Left ventricle myocardium inferior (tissue), 1 donor: ENCODE measurements around the gene BMP2. TPM values are rescaled to one million over a fixed set of nuclear protein-coding genes. Genes with fewer than 3 reads are reported as not detected.
A peak's percentile ranks its signal among the peaks of the same experiment; 100 is the strongest.

Experiments
- DNase-seq: peaks from one replicate; pipeline ENCODE4 v3.0.0-alpha.2; 2020
- H3K27ac ChIP-seq: fragments of 200-600 bp; replicated peaks from 2 replicates; pipeline ENCODE4 v1.8.0; 2021
- H3K27me3 ChIP-seq: fragments of 200-600 bp; 2 replicates; pipeline ENCODE4 v1.8.0; 2021; ENCODE audit warnings: low read depth
- H3K36me3 ChIP-seq: fragments of 200-600 bp; 2 replicates; pipeline ENCODE4 v1.8.0; 2021
- H3K4me1 ChIP-seq: fragments of 200-600 bp; 2 replicates; pipeline ENCODE4 v1.8.0; 2021
- H3K4me3 ChIP-seq: fragments of 200-600 bp; 2 replicates; pipeline ENCODE4 v1.8.0; 2021; ENCODE audit warnings: mild to moderate bottlenecking, moderate library complexity
- H3K9me3 ChIP-seq: fragments of 200-600 bp; replicated peaks from 2 replicates; pipeline ENCODE4 v1.8.0; 2021
- intact Hi-C: fragments of 100-400 bp; cut with micrococcal nuclease; formaldehyde crosslinking; loops from one replicate; pipeline ENCODE4 v1.11.0; 2022
- total RNA-seq: library from RNA; stranded (reverse); fragmentation: NEBNext Ultra II Directional; extraction: Animal tissue kit (Norgen Biotek cat#: 25700); gene quantifications from one replicate; pipeline ENCODE4 v1.2.1, GENCODE V29; 2021
- TF ChIP-seq, protein P1 (sequence below): fragments of 200-600 bp; IDR thresholded peaks from 2 replicates; pipeline ENCODE4 v1.8.0; 2021; ENCODE audit warnings: antibody characterized with exemption, mild to moderate bottlenecking, borderline replicate concordance
- donor health status: DM: no; HTN: yes; CAD: no; lungs with severe emphysema.

The BMP2 gene
- total RNA-seq, 1 donor from 2014 or later, result 2.4 TPM

DNA sequence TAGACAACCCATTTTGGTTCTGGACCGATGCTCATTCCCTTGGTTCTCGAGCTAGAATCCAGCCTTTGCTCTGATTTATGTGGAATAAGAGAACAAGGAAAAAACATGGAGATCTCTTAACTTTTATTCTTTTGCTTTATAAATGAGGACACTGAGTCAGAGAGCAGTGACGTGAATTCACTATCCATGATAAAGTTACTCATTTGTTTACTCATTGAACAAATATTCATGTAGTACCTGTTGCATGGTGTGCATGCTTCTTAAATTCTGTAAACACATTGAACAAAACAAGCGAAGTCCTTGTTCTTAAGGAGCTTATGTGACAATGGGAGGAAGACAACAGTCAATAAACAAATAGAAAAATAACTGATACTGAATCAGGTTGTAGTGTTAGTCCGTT is 56.9 kb downstream of the BMP2 start:
- Histone ChIP-seq H3K4me3 (no peak overlapping the region), H3K27me3 (peaks cover 13% of the 10 kb centered on the region), H3K27ac (no peak overlapping the region), H3K9me3 (no peaks in the 10 kb centered on the region), H3K4me1 (no peaks in the 10 kb centered on the region), H3K36me3 (no peaks in the 10 kb centered on the region)
- TF ChIP-seq, protein P1, sequence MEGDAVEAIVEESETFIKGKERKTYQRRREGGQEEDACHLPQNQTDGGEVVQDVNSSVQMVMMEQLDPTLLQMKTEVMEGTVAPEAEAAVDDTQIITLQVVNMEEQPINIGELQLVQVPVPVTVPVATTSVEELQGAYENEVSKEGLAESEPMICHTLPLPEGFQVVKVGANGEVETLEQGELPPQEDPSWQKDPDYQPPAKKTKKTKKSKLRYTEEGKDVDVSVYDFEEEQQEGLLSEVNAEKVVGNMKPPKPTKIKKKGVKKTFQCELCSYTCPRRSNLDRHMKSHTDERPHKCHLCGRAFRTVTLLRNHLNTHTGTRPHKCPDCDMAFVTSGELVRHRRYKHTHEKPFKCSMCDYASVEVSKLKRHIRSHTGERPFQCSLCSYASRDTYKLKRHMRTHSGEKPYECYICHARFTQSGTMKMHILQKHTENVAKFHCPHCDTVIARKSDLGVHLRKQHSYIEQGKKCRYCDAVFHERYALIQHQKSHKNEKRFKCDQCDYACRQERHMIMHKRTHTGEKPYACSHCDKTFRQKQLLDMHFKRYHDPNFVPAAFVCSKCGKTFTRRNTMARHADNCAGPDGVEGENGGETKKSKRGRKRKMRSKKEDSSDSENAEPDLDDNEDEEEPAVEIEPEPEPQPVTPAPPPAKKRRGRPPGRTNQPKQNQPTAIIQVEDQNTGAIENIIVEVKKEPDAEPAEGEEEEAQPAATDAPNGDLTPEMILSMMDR, result no peak
- intact Hi-C loops, result no loop called here
- DNase-seq, result no peak

- intact Hi-C loops, result no loop called here
- Histone ChIP-seq H3K27ac (no peak overlapping the region), H3K27me3 (peaks cover 5% of the 10 kb centered on the region), H3K4me3 (no peak overlapping the region), H3K4me1 (no peaks in the 10 kb centered on the region), H3K36me3 (no peaks in the 10 kb centered on the region), H3K9me3 (no peaks in the 10 kb centered on the region)
- TF ChIP-seq, protein P1, result no peak
- no peak for DNase-seq
These were observed 60.0 kb downstream of the BMP2 start for GRCh38 chr20:6827472-6827871.

GRCh38 chr20:6828794-6829423 is 61.4 kb downstream of the BMP2 start:
- Histone ChIP-seq H3K9me3 (no peaks in the 10 kb centered on the region), H3K27me3 (no peaks in the 10 kb centered on the region), H3K4me1 (no peaks in the 10 kb centered on the region), H3K4me3 (no peak overlapping the region), H3K36me3 (no peaks in the 10 kb centered on the region), H3K27ac (no peak overlapping the region)
- TF ChIP-seq, protein P1, result peak; percentile 76
- intact Hi-C loops, result no loop called here
- DNase-seq, result peak; percentile 25

DNA sequence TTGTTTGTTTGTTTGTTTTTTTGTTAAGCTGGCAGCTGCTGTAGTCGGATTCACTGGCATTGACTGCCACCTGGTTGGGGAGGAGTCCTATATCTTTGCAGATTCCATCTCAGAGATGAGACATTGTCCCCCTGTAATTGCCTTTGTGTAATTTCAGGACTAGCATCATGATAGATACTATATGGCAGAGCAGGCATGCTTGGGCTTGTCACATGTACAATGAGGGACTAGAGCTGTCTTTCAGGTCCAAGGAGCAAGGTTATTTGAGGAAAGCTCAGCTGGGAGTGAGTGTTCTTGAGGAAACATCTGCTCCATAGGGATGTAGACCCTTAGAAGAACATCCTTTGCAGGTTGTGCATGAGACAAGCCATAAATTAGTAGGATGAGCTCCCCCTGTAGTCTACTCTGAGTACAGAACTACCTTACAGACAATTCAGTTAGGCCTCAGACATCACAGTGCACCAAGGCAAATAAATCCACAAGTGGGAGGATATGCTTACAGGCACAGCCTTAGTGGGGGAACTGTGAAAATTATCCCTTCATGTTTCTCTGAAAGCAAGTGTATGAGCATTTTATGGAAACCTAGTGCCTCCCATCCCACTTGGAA is 62.1 kb downstream of the BMP2 start:
- TF ChIP-seq, protein P1, result no peak
- DNase-seq, result no peak
- Histone ChIP-seq H3K4me1 (no peaks in the 10 kb centered on the region), H3K27ac (no peak overlapping the region), H3K4me3 (no peak overlapping the region), H3K27me3 (no peaks in the 10 kb centered on the region), H3K36me3 (no peaks in the 10 kb centered on the region), H3K9me3 (no peaks in the 10 kb centered on the region)
- intact Hi-C loops, result no loop called here
